HG02938 (cell line): Measurements from ENCODE around the gene ISM1.

Experiments used
- ATAC-seq: cut with Tn5 transposase; IDR thresholded peaks from one replicate; pipeline ENCODE4 v1.9.1; 2021; ENCODE audit warnings: mild to moderate bottlenecking, moderate library complexity; ENCODE audit not compliant: unreplicated experiment

ISM1 gene

DNA sequence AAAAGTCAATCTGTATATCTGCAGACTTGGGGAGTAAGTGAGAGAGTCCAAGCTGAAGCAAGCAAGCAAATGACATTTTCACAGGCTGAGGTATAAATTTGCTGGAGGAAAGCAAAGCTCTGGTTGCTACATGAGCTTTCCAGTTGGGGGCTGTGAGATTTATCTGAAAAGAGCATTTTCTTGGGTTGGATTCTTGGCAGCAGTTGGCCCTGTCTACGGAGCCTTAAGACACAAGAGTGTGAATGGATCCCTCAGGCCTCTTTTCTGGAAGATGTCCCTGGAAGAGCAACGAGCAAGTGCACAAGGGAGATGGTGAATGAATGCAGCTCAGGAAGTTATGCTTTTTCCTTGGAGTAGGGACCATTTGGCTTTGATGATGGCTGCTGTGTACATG, 30.8 kb downstream of the ISM1 start:
- ATAC-seq, result no peak

DNA sequence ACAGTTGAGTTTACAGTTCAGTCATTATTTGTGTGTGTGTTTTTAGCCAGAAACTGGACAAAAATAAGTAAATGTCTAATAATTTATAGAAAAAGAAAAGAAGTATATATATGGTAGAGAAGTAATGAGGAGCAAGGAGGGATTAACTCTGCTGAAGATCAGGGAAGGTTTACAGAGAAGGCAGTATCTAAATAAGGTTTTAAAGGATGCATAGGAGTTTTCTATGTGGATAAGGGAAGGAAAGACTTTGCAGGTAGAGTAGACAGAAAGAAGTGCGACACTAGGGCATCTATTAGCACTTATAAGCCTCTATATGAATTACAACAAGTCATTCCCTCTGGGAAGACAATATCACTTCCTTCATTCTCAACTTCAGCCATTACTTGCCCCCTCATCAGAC, 34.3 kb downstream of the ISM1 start:
- no peak for ATAC-seq

DNA sequence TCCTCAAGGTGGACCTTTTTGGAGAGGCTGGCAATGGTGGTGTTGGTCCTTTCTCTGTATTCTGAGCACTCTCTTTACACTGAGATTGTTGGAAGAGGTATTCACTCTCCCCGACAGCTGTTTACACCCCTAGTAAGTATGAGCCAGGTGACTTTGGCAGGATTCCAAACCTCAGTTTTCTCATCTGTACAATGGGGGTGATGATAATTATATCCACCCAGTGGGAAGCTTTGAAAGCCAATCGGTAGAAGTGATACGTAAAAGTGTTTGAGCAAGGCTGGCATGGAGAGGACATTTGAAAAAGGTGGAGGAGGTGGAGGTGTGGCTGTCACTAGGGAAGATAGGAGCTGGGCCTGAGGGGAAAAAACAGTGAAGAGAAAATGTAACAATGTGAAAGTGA, 35.5 kb downstream of the ISM1 start:
- no peak for ATAC-seq

GRCh38 chr20:13259921-13260320, 38.8 kb downstream of the ISM1 start:
- no peak for ATAC-seq

DNA sequence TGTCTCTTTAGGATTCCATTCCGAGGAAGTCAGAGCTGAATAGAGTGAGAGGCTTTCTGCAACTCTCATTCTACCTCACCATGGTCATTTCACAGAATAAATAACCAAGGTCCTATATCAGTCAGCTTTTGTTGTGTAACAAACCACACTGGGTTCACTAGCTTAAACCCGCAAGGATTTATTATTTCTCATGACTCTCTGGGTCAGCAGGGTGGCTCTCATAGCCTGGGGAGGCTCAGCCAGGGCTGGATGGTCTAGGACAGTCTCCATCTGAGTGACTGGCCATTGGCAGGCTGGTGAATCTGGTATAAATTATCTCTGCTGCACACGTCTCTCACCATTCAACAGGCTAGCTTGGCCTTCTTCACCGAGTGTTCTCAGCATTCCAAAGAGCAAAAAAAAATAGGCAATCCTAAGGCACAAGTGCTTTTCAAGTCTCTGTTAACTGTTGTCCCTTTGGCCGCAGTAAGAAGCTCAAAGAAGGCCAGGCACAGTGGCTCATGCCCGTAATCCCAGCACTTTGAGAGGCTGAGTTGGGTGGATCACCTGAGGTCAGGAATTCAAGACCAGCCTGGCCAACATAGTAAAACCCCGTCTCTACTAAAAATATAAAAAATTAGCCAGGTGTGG, 39.7 kb downstream of the ISM1 start:
- ATAC-seq, result no peak

GRCh38 chr20:13261460-13262301, 40.6 kb downstream of the ISM1 start:
- peak; percentile 63 for ATAC-seq

GRCh38 chr20:13262302-13262650, 41.2 kb downstream of the ISM1 start:
- no peak for ATAC-seq

DNA sequence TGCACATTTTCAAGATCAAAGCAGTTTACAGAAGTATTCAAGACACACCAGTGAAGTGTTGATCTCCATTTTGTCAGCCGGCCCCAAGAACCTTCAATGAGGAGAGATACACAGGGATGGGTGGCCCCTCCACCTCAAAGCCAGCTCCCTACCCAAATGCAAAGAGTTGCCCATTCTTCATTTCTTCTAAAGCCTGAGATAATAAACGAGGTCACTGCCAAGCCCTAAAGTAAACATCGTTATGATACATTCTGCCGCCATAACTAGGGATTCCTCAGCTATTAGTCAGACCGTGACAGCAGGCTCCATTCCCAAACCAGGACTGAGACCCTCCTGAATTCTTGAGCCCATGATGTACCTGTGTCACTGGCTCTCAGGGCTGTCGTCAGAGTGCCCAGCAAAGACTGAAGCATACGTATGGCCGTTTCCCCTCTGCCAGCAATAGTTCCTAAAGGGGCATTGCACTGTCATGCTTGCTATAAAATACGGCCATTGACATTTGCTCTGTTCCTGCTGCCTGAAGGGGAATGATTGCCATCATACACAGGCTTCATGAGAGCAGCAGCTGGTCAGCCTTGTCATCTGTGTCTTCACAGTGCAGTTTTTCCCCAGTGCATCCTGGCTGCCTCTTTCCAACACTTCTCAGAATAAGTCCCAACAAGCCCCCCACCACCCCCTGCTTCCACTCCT, 41.7 kb downstream of the ISM1 start:
- no peak for ATAC-seq

GRCh38 chr20:13263451-13263850, 42.4 kb downstream of the ISM1 start:
- ATAC-seq, result no peak

DNA sequence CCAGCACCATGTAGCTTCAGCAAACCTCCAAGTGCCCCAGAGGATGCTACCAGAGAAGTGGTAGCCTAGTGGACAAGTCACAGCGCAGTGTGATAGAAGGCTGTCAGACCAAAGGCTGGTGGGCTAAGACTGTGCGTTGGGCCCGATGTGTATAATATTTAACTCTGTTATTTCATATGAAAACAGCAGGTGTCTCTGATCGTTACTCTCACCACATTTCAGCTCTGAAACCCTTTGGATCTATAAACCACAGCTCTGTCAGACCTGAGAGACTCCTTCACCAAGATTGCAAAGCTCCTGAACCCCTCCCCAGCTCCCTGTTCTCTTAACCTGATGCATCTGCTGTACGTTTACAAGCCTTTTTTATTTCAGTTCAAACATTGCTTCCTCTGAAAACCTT, 43.8 kb downstream of the ISM1 start:
- no peak for ATAC-seq

GRCh38 chr20:13265941-13266340, 44.9 kb downstream of the ISM1 start:
- ATAC-seq, result no peak

- no peak for ATAC-seq
Observed at GRCh38 chr20:13267231-13267630, 46.2 kb downstream of the ISM1 start.

GRCh38 chr20:13268953-13269352, 47.9 kb downstream of the ISM1 start:
- no peak for ATAC-seq

DNA sequence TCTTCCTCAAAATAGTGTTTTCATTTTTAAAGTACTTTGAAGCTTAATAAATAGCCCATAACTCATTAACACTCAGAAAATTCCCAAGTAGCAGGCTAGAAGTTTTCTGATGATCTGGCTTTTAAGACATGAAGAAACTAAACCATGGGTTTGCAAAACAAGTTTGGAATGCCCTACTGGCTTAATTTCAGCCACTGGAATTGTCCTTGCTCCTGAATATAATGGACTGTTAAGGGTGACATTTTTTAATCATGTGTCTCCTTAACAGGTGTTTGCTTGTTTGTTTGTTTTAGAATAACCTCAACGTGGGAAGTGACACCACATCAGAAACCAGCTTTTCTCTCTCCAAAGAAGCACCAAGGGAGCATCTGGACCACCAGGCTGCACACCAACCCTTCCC, 49.1 kb downstream of the ISM1 start:
- no peak for ATAC-seq

DNA sequence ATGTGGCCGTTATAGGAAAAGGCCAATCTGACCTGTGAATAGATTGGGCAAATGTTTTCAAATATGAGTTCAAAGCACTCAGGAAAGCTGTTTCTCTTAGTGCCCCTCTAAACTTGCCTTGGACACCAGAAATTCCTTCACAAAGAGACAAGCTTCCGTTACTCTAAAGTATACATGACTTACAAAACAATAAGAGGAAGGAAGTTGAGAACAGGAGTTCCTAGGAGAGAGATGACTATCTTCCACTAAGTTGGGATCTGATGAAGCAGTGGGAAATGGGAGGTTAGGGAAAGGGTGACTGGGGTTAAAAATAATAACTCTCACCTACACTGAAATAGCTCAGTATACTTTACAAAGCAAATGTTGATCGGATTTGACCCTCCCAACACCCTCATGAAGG, 50.0 kb downstream of the ISM1 start:
- ATAC-seq, result no peak

DNA sequence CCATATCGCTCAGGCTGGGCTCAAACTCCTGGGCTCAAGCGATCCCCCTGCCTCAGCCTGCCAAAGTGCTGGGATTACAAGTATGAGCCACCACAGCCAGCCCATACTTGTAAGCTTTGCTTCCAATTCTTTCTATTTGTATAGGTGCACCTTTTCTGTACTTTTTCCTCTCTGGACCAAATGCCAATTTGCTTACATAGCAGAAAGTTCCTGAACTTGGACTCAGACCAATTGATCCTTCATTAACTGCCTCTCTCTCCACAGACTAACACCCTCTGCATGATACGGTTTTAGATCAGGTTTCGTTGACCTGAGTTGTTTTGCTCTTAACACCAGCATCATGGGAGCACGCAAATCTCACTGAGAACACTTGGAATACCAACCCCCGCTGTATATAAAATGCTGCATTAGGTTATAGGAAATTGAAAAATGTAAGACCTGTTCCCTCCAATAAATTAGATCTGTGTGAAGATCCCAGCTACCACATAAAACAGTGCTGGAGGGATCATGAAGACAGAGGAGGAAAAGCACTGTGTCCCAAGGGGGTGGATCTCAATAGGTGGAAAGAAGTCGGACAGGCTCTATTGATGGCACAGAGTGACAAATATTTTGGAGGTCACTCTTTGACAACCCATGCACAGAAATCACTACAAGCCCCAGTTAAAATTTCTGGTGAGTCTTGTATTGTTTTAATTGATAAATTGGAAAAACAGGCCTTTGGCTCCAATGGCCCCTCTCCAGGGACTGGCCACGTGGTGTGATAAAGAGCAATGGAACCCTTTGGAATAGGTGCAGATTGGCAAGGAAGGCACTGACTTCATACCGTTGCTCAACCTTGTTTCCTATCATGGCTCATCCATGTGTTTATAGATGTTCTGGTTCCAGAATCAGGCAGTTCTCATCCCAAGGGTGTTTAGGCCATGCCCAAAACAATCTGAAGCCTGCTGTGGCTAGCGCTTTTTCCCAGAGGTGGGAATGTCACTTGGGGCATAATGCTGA, 51.2 kb downstream of the ISM1 start:
- no peak for ATAC-seq

DNA sequence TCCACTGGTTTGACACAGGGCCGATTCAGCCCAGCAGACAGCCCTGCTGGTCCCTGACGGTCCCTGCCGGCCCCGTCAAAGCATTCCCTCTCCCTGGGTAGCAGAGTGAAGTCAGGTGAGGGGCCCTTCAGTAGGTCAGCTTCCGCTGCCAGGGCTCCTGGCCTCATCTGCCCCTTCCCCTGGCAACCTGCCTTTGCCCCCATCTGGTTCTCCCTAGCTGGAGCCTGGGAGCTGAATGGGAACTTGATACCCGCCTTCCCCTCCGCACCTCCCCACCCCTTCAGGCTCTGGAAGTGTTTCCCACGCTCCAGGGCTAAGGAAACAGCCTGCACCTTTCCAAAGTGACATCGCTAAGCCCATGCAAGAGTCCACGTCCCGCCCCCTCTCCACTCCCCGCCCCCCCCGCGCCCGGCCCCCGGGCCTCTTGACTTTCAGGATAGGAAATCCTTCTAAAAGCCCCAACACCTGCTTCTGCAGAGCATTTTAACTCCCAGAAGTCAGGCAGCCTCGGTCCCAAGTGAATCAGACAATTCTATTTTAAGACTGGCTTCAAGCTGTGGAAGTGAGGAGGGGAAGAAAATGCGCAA, 53.3 kb downstream of the ISM1 start:
- no peak for ATAC-seq

GRCh38 chr20:13276945-13277541, 56.0 kb downstream of the ISM1 start:
- ATAC-seq, result no peak

DNA sequence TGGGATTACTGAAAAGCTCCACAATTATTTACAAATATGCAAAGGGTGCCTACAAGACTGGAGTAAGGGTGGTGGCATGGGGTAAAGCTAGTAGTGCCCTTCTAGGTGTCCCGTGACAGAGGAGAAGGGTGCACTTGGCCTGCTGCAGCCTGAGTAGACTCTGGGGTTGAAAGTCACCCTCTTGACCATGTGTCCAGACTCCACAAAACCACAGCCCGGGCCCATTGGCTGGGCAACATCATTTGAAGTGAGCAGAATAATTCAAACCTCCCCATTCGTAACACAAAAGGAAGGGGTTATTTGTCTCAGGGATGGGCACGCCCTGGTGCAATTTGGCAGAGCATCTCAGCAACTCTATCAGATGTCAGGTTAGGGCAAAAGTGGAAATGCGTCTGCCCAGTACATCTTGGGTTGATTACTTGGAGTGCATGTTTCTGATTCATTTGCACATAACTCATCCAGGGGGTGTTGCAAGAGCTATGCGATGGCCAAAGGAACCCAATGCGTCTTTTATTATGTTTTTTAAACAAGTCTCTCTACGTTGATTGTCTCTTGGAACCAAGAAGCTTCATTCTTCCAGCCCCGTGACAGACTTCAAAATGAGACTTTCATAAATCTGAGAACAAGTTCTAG, 56.7 kb downstream of the ISM1 start:
- ATAC-seq, result no peak
